Measurements from ENCODE around the gene AHSA1. TPM values are rescaled to one million over a fixed set of nuclear protein-coding genes. Genes with fewer than 3 reads are reported as not detected.

Gene AHSA1
- total RNA-seq, 1 donor, result 67.0 TPM

DNA sequence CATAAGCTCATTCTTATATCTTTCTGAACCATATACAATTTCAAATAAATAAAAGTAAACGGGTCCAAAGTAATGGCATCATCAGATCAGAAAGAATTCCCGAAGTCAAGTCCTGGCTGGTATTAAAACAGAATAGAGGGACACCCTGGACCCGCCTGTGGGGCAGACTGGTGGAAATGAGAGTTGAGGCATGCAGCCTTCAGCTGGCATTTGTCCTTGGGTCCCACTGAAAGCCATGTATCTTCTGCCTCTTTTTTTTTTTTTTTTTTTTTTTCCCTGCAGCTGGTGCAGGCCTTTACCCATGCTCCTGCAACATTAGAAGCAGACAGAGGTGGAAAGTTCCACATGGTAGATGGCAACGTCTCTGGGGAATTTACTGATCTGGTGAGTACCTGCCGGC, 9.9 kb downstream of the AHSA1 start:
- Histone ChIP-seq H3K79me2 (ENCODE audit: insufficient read depth, low read length) (no peaks in the 10 kb centered on the region), H3K4me3 (ENCODE audit: insufficient read depth, low read length) (no peak overlapping the region), H3K36me3 (ENCODE audit: insufficient read depth, low read length) (peaks cover 61% of the 10 kb centered on the region), H3K27me3 (ENCODE audit: insufficient read depth, low read length) (no peaks in the 10 kb centered on the region), H2AFZ (ENCODE audit: low read length) (no peak overlapping the region), H4K20me1 (ENCODE audit: insufficient read depth, low read length) (peaks cover 3% of the 10 kb centered on the region), H3K4me2 (ENCODE audit: insufficient read depth, low read length) (no peak overlapping the region), H3K9me3 (ENCODE audit: low read depth, low read length) (no peaks in the 10 kb centered on the region), H3K27ac (ENCODE audit: low read depth, low read length) (no peak overlapping the region), H3K4me1 (ENCODE audit: insufficient read depth, low read length) (no peaks in the 10 kb centered on the region)
- TF ChIP-seq, protein P1, sequence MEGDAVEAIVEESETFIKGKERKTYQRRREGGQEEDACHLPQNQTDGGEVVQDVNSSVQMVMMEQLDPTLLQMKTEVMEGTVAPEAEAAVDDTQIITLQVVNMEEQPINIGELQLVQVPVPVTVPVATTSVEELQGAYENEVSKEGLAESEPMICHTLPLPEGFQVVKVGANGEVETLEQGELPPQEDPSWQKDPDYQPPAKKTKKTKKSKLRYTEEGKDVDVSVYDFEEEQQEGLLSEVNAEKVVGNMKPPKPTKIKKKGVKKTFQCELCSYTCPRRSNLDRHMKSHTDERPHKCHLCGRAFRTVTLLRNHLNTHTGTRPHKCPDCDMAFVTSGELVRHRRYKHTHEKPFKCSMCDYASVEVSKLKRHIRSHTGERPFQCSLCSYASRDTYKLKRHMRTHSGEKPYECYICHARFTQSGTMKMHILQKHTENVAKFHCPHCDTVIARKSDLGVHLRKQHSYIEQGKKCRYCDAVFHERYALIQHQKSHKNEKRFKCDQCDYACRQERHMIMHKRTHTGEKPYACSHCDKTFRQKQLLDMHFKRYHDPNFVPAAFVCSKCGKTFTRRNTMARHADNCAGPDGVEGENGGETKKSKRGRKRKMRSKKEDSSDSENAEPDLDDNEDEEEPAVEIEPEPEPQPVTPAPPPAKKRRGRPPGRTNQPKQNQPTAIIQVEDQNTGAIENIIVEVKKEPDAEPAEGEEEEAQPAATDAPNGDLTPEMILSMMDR (IDR thresholded peaks at IDR 0.05; ENCODE audit: extremely low read depth, low read depth, low read length), result no peak
- DNase-seq (ENCODE audit: insufficient read length, low spot score, missing footprints), result no peak

DNA sequence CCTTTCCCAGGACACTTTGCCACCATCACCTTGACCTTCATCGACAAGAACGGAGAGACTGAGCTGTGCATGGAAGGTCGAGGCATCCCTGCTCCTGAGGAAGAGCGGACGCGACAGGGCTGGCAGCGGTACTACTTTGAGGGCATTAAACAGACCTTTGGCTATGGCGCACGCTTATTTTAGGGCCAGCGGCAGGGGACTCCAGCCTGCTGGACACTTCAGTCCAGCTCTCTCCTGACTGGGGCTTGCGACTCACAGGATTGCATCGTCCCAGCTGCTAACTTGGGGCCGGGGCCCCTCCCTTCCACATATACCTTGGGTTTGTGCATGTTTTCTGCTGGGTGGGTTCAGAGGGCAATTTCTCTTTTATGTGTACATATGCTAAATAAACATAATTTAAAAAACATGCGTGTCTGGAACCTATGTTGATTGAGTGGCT, 11.2 kb downstream of the AHSA1 start:
- Histone ChIP-seq H3K27me3 (ENCODE audit: insufficient read depth, low read length) (peaks cover 5% of the 10 kb centered on the region), H3K27ac (ENCODE audit: low read depth, low read length) (no peak overlapping the region), H3K36me3 (ENCODE audit: insufficient read depth, low read length) (peaks cover 49% of the 10 kb centered on the region), H4K20me1 (ENCODE audit: insufficient read depth, low read length) (peaks cover 3% of the 10 kb centered on the region), H2AFZ (ENCODE audit: low read length) (no peak overlapping the region), H3K79me2 (ENCODE audit: insufficient read depth, low read length) (no peaks in the 10 kb centered on the region), H3K4me2 (ENCODE audit: insufficient read depth, low read length) (no peak overlapping the region), H3K4me1 (ENCODE audit: insufficient read depth, low read length) (no peaks in the 10 kb centered on the region), H3K4me3 (ENCODE audit: insufficient read depth, low read length) (no peak overlapping the region), H3K9me3 (ENCODE audit: low read depth, low read length) (no peaks in the 10 kb centered on the region)
- DNase-seq (ENCODE audit: insufficient read length, low spot score, missing footprints), result no peak
- TF ChIP-seq, protein P1 (IDR thresholded peaks at IDR 0.05; ENCODE audit: extremely low read depth, low read depth, low read length), result no peak

DNA sequence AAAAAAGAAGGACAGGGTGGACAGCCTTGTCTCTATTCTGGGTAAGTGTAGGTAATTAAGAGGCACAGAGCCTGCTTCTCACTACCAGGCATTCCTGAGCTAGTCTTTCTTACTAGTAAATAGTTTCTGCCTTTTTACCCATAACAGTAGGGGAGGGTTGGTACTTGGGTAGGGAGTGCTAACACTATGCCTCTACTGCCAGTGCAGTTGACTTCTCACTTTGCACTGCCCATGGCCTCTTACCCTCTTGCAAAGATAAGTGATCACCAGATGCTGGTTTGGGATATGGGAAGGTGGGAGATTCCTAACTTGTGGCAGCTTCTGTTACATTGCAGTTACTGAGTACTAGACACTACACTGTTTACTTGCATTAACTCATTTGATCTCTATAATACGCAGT, 11.6 kb downstream of the AHSA1 start:
- Histone ChIP-seq H4K20me1 (ENCODE audit: insufficient read depth, low read length) (no peaks in the 10 kb centered on the region), H3K36me3 (ENCODE audit: insufficient read depth, low read length) (peaks cover 44% of the 10 kb centered on the region), H3K79me2 (ENCODE audit: insufficient read depth, low read length) (no peaks in the 10 kb centered on the region), H3K27ac (ENCODE audit: low read depth, low read length) (no peak overlapping the region), H3K27me3 (ENCODE audit: insufficient read depth, low read length) (peaks cover 9% of the 10 kb centered on the region), H2AFZ (ENCODE audit: low read length) (no peak overlapping the region), H3K4me1 (ENCODE audit: insufficient read depth, low read length) (no peaks in the 10 kb centered on the region), H3K4me2 (ENCODE audit: insufficient read depth, low read length) (no peak overlapping the region), H3K4me3 (ENCODE audit: insufficient read depth, low read length) (no peak overlapping the region), H3K9me3 (ENCODE audit: low read depth, low read length) (no peaks in the 10 kb centered on the region)
- TF ChIP-seq, protein P1 (IDR thresholded peaks at IDR 0.05; ENCODE audit: extremely low read depth, low read depth, low read length), result no peak
- DNase-seq (ENCODE audit: insufficient read length, low spot score, missing footprints), result no peak

DNA sequence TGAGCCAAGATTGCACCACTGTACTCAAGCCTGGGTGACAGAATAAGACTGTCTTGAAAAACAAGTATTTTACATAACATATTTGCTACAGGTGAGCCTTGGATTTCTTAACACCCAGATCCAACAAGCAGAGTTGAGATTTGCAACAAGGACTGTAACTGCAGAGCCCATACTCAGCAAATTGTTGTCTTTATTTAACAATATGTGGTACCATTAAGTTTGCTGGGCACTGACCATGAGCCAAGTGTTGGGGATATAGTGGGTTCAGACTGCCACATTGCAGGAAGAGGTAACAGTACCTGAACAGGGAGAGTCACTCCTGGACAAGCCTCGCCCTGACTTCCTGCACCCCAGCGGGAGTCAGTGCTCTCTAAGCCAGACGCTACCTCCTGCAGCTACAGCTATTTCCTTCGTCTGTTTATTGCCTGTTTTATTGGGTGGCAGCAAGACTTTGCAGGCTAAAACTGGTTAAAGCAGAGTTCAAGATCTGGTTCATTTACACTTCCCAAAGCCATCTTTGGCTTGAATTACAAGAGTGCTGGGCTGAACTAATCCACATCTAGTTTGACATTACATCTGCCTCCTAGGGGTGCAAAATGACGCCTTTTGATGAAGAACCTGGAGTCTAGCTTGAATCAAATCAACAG, 12.5 kb downstream of the AHSA1 start:
- no peaks in the 10 kb centered on the region for H3K4me1 ChIP-seq (ENCODE audit: insufficient read depth, low read length)
- no peak overlapping the region for H3K4me2 ChIP-seq (ENCODE audit: insufficient read depth, low read length)
- H3K4me3 ChIP-seq (ENCODE audit: insufficient read depth, low read length), result no peak overlapping the region

More for the DNA sequence above, 12.5 kb downstream of the AHSA1 start:
- Histone ChIP-seq H3K79me2 (ENCODE audit: insufficient read depth, low read length) (no peaks in the 10 kb centered on the region), H3K9me3 (ENCODE audit: low read depth, low read length) (no peaks in the 10 kb centered on the region), H3K27ac (ENCODE audit: low read depth, low read length) (no peak overlapping the region), H4K20me1 (ENCODE audit: insufficient read depth, low read length) (no peaks in the 10 kb centered on the region), H2AFZ (ENCODE audit: low read length) (no peak overlapping the region), H3K36me3 (ENCODE audit: insufficient read depth, low read length) (peaks cover 36% of the 10 kb centered on the region), H3K27me3 (ENCODE audit: insufficient read depth, low read length) (peaks cover 14% of the 10 kb centered on the region)
- TF ChIP-seq, protein P1 (IDR thresholded peaks at IDR 0.05; ENCODE audit: extremely low read depth, low read depth, low read length), result no peak
- DNase-seq (ENCODE audit: insufficient read length, low spot score, missing footprints), result no peak

All from osteoblast (primary cell).